T-helper 9 cell (primary cell): ENCODE measurements around the gene OR5D16.
"Not testable (repeated sequence)": the region's sequence is repeated elsewhere in the genome, so short reads cannot be mapped to it uniquely, and the experiment has no call there.

Source experiments
- DNase-seq: peaks from one replicate; pipeline ENCODE4 v3.0.0-alpha.2; 2020
- total RNA-seq, 2 donors: gene quantifications; one replicate each; lab custom pipeline; 2026; lab: John Stamatoyannopoulos, UW

The OR5D16 gene
- 0 reads per million in 2 donors for total RNA-seq

DNA sequence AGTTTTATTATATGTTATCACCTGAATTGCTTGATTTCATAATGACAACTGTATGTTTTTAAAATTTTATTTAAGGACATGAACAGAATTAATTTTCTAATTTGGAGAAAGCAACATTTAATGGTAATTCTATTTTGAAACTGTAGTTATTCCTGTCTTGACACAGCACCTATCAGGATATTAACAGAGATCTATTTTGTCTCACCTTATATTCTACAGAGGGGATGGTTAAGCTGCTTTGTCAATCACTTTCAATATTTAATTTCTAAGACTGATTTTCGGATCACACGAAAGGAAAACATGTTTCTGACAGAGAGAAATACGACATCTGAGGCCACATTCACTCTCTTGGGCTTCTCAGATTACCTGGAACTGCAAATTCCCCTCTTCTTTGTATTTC, at the start of gene OR5D16:
Gene OR5D16 (plus strand): TSS at position 301 of the 400 bp plus-strand sequence. CDS start 0 bp downstream, at position 301.
- no peak for DNase-seq

DNA sequence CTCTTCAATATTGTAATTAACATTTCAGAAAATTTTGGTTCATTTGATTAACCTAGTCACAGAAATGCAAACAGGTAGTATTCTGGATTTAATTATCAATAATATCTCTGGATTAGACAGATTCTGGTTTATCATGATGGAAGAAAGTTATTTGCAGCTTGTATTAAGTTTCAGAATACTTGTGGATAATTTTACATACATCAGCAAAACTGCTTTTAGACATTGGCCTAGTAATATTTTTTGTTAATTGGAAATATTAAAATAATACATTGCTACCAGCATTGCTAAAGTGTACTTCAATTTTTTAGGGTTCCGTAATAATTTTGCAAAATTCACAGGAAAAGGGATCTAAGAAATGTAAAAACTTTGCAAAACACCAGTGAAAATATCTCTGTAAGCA, 46.9 kb upstream of the OR5D16 start:
- no peak for DNase-seq

DNA sequence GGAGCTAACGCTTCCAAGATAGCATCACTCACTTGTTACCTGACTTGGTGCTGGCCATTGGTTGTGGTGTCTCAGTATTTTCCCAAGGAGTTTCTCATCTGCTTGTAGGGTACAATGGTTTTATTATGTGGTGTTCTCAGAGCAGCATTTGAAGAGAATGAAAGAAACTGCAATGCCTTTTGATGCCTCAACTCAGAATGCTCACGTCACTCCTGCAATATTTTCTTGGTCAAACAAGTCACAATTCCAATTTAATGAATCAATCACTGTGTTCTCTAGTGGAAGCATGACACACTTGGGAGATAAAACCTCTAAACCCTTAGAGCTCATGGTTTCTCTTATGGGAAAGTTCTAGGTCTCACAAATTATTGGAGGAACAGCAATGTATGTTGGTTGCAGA, 45.2 kb upstream of the OR5D16 start:
- DNase-seq: no peak

DNA sequence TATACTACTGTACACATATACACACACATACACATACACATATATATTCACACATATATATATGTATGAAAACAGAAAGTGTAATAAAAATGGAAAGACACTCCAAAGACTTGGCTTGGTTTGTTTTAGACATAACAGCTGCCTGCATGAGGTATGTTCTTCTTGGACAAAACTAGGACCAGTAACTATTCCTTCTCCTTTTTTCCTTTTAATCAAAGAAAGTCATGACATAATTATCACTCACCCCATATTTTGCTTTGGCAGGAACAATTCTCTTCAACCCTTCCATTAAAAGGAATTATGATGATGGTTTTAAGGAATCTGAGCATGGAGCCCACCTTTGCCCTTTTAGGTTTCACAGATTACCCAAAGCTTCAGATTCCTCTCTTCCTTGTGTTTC, 43.3 kb upstream of the OR5D16 start, which contains the start of gene OR5D14:
Gene OR5D14 (plus strand): TSS at position 301 of the 400 bp plus-strand sequence. CDS start 0 bp downstream, at position 301.
- DNase-seq: no peak

DNA sequence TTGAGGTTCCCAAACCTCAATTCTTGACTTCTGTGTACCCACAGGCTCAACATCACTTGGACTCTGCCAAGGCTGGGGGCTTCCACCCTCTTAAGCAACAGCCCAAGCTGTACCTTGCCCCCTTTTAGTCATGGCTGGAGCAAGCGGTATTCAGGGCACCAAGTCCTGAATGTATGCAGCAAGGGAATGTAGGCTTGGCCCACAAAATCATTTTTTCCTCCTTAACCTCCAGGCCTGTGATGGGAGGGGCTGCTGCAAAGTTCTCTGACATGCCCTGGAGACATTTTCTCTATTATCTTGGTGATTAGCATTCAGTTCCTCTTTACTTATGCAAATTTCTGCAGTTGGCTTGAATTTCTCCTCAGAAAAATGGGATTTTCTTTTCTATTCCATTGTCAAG, 32.3 kb upstream of the OR5D16 start:
- no peak for DNase-seq

DNA sequence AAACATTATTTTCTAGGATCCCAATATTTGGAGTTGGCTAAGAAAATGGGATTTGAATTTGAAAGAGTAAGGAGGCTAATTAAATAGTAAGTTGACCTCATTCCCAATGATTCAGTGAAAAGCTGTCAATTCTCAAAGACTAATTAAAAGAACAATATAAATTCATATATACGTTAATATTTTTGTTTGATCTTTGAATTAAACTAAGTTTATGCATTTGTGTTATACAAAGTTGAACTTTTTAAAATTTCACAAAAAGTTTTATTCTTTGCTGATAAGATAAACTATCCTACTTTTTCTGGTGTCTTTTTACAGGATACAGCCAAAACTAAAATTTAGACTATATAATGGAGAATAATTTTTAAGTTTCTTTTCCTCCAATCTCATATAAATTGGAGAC, 27.5 kb upstream of the OR5D16 start, which contains the start of gene OR5L1:
Gene OR5L1 (plus strand): TSS at position 301 of the 400 bp plus-strand sequence. CDS start 100 bp downstream, outside the sequence.
- no peak for DNase-seq

DNA sequence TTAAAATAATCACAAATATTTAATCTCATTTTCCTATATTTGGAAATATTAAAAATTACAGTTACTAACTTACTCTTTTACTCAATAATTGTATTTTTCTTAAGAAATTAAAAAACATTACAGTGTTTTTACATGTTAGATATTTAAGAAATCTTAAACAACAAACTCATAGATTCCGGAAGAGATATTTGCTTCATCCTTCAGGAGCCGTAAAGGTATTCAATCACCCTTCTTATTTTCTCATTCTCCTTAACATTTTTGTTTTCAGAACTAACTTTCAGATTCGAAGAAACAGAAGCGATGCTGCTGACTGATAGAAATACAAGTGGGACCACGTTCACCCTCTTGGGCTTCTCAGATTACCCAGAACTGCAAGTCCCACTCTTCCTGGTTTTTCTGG, 19.2 kb upstream of the OR5D16 start, which contains the start of gene OR5D18:
Gene OR5D18 (plus strand): TSS at position 301 of the 400 bp plus-strand sequence. CDS start 0 bp downstream, at position 301.
- no peak for DNase-seq

DNA sequence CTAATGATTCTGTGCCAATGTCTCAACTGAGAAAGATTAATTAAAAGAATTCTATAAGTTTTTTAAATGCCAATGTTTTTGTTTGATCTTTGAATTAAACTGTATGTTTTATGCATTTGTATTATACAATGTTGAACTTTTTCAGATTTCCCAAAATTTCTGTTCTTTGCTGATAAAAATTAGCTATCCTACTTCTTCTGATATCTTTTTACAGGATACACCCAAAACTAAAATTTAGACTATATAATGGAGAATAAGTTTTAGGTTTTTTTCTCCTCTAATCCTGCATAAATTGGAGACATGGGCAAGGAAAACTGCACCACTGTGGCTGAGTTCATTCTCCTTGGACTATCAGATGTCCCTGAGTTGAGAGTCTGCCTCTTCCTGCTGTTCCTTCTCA, 11.6 kb upstream of the OR5D16 start, which contains the start of gene OR5L2:
Gene OR5L2 (plus strand): TSS at position 301 of the 400 bp plus-strand sequence. CDS start 0 bp downstream, at position 301.
- no peak for DNase-seq

DNA sequence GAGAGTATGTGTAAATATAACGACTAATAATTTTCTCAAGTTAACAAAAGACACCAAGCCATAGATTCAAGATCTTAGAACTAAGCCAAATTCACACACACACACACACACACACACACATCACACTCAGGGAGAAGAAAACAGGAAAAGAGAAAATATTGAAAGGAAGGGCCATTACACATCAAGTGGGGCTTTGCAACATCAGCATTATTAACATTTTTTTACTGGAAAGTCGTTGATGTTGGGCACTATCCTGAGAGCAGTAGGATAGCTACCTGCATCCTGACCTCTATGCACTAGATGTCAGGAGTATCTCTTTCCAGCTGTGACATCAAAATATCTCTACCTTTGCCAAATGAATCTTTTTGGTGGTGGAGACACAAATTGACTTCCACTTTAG, 8.9 kb downstream of the OR5D16 start:
- DNase-seq: no peak

DNA sequence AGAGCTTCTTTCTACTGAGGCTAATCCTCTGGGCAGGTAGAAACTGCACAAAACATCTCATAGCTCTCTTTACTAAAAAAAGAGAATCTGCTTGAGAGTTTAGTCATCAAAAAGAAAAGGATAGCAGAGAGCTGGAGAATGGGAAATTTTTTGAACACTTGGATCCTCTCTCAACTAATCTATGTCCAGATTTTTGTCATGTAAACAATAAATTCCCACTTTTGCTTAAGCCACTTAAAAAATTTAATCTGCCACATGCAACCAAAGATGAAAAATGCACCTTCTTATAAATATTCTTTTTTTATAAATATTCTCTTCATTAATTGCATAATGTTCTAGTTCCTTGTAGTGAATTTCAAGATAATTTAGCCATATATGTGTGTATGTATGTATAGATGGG, 10.5 kb downstream of the OR5D16 start:
- DNase-seq: no peak

DNA sequence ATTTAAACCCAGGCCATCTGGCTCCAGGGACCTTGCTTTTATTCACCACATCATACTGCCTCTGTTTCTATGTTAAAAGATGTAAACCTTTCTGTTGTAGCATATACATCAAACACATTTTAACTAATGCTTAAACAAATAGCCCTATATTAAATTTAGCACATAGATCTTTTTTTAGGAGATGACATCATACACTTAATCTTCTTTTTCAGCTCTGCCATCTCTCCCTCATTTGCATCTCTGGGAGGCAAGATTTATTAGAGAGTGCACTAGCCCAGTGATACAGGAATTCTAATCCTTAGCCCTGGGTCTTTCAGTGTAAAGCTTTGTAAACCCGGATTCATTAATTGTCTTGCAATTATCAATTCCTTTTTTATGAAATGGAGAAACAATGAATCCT, 13.6 kb downstream of the OR5D16 start:
- DNase-seq: no peak

DNA sequence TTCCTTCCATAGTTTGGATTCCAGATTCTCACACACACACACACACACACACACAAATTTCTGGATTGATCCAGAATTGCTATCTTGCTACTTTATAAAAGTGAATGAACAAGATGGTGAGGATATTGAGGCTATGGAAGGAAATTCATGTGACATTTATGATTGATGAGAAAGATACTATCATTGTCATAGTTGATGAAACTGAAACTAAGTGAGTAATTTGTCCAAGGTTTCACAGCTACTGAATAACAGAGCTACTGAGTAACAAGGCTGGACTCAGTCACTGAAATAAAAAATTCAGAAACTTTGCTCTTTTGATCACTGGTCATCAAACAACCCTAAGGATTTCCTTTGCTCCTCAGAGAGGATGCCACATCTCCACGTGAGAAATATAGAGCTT, 16.2 kb downstream of the OR5D16 start:
- no peak for DNase-seq

DNA sequence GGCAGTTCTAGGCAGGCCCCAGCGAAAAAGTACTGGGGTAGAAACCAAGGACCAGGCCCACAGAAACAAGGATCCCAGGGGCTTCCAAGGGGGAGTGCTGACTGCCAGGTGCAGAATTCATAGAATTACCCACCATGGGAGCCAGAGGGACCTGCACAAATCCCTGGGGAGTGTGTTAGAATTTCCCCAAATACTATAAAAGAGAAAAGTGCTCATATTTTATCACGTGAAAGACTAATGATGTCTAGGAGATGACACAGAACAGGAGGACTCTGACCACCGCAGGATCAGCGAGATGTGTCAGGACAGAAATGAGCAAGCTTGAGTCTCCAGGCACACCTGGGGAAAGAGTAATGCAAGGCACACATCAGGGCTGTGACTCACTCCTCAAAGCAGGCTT, 28.8 kb downstream of the OR5D16 start:
- DNase-seq: not testable (repeated sequence)

DNA sequence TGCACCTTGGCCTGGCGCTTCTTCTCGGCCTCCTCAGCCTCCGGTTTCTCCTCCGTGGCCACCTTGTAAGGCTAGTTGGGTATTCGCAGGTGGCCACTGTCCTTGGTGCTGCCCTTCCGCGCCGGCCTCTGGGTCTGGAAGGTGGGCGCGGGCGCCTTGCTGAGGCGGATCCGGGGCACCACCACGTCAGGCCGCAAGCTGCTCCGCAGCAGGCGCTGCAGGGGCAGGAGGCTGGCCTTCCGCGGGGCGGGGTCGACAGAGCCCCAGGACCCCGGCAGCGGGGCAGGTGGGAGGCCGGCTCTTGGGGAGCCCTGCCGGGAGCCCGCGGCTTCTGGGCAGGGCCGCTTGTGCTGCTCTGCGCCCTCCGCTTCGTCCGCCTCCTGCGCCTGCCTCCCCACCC, 34.2 kb downstream of the OR5D16 start:
- DNase-seq: not testable (repeated sequence)

DNA sequence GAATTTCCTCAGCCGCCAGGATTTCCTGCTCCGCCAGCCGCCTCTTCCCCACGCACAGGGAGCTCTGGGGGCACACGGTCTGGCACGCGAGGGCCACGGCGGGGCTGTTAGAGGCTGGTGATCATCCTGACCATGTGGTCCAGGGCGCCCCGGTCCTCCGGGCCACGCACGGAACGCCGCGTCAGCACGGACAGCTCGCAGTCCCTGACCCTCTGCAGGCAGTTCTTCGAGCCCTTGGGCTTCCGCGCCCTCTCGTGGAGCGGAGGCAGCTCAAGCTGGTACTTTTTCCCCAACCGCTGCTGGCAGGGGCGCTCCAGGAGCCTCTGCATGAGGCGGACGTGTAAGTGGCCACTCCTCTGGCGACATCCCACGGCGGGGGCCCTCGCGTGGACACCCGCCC, 34.6 kb downstream of the OR5D16 start:
- not testable (repeated sequence) for DNase-seq

DNA sequence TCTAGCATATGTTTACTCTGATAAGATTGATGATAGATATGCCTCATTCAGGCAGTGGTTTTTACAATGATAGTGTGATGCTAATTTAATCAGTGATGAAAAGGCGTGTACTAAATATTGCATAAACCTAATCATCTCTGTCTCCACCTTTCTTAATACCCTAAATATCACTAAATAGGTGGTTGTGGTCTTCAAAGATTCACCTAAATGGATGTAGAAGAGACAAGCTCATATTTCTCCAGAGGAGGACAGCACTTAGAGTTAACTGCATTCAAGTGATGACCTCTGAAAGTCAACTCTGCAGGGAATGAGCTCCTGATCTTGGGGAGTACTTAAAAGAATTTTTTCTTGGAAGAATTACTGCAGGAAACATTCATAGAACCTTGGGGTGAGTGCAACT, 44.4 kb downstream of the OR5D16 start, which contains the start of gene TRIM51:
Gene TRIM51 (plus strand): TSS at position 301 of the 400 bp plus-strand sequence. CDS start 2,132 bp downstream, outside the sequence.
- DNase-seq: not testable (repeated sequence)

DNA sequence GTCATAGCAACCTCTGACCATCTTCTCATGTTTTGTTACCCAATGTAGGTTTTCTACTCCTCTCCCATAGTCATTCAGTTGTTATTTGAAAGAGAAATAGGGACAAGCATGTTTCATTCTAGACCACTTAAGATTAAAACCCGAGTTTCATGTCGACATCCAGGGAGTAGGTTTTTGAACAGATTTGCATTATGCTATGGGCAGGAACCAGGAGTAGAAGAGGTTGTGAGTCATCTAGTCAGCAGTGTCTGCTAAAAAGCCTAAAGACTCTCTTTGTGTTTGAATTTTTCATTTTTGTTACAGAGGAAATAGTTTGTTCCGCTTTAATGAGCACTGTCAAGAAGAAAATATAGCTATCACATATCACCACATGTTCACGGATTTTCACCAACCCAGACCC, 46.4 kb downstream of the OR5D16 start:
- DNase-seq: not testable (repeated sequence)

DNA sequence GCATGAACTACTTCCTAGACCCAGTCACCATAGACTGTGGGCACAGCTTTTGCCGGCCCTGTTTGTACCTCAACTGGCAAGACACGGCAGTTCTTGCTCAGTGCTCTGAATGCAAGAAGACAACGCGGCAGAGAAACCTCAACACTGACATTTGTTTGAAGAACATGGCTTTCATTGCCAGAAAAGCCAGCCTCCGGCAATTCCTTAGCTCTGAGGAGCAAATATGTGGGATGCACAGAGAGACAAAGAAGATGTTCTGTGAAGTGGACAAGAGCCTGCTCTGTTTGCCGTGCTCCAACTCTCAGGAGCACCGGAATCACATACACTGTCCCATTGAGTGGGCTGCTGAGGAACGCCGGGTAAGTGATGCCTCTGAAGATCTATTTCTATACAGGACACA, 46.9 kb downstream of the OR5D16 start:
- not testable (repeated sequence) for DNase-seq
